H1 (cell line): Measurements from ENCODE around the gene CRCP. TPM values are rescaled to one million over a fixed set of nuclear protein-coding genes. Genes with fewer than 3 reads are reported as not detected.
A peak's percentile ranks its signal among the peaks of the same experiment; 100 is the strongest.

Experiments used
- CTCF ChIA-PET: fragments of 300-600 bp; sonication (Branson Sonifier 250); formaldehyde crosslinking; loops from one replicate; lab custom pipeline; 2021; ENCODE audit not compliant: partially characterized antibody; lab: Charles Lee
- POLR2A ChIA-PET: fragments of 300-600 bp; sonication (Branson Sonifier 250); formaldehyde crosslinking; loops from one replicate; lab custom pipeline; 2021; ENCODE audit warnings: inconsistent platforms; ENCODE audit not compliant: partially characterized antibody; lab: Charles Lee
- DNase-seq, 2 experiments: peaks; one replicate each; pipeline versions ENCODE4 v3.0.0 to v3.0.0-alpha.2; 2010 to 2022; ENCODE audit warnings: low spot score in 2 of 2, low read depth in 1 of 2, mixed read lengths in 1 of 2
- FAIRE-seq: peaks from 2 replicates; lab custom pipeline; 2011; peaks lifted over from hg19 to GRCh38; lab: Jason Lieb, UNC
- H2AFZ ChIP-seq: 2 replicates; pipeline ENCODE4 v1.8.1; 2012; ENCODE audit warnings: low read length, inconsistent platforms
- H2AK5ac ChIP-seq: 2 replicates; pipeline ENCODE4 v1.6.1; 2013; ENCODE audit warnings: low read depth, low read length
- H2BK120ac ChIP-seq: replicated peaks from 2 replicates; pipeline ENCODE3; 2013; ENCODE audit warnings: low read depth, low read length, inconsistent platforms
- H2BK12ac ChIP-seq: 2 replicates; pipeline ENCODE4 v1.6.1; 2013; ENCODE audit warnings: low read depth, low read length
- H2BK15ac ChIP-seq: 2 replicates; pipeline ENCODE4 v1.6.1; 2013; ENCODE audit warnings: low read length
- H2BK20ac ChIP-seq: 2 replicates; pipeline ENCODE4 v1.6.1; 2013; ENCODE audit warnings: low read length
- H2BK5ac ChIP-seq: 2 replicates; pipeline ENCODE4 v1.6.1; 2013; ENCODE audit warnings: low read depth, low read length
- H3K14ac ChIP-seq: 2 replicates; pipeline ENCODE4 v1.6.1; 2013; ENCODE audit warnings: inconsistent platforms; ENCODE audit not compliant: insufficient read length
- H3K18ac ChIP-seq: 2 replicates; pipeline ENCODE4 v1.6.1; 2013; ENCODE audit warnings: low read length; ENCODE audit errors: extremely low read depth
- H3K23ac ChIP-seq: 2 replicates; pipeline ENCODE4 v1.6.1; 2013; ENCODE audit warnings: inconsistent platforms; ENCODE audit not compliant: insufficient read length
- H3K23me2 ChIP-seq: 2 replicates; pipeline ENCODE4 v1.6.1; 2013; ENCODE audit warnings: low read depth, low read length
- H3K27ac ChIP-seq: 2 replicates; pipeline ENCODE4 v1.6.1; 2011; ENCODE audit warnings: low read depth, low read length, inconsistent platforms
- H3K27me3 ChIP-seq, 4 experiments: replicated peaks in 1 of 4; 1 replicate in 1 of 4; 2 replicates in 3 of 4; pipeline versions ENCODE4 v1.6.1 to v1.8.1; 2011 to 2013; ENCODE audit warnings: low read length in 3 of 4, mild to moderate bottlenecking in 3 of 4, inconsistent platforms in 2 of 4, mixed read lengths in 2 of 4, moderate library complexity in 1 of 4; ENCODE audit not compliant: control insufficient read depth in 3 of 4, insufficient read depth in 3 of 4; ENCODE audit errors: extremely low read depth in 1 of 4
- H3K36me3 ChIP-seq, 4 experiments: 2 replicates each; pipeline versions ENCODE4 v1.6.1 to v1.8.1; 2011 to 2013; ENCODE audit warnings: mild to moderate bottlenecking in 4 of 4, low read length in 3 of 4, moderate library complexity in 2 of 4, control low read depth in 1 of 4, inconsistent platforms in 1 of 4; ENCODE audit not compliant: insufficient read depth in 4 of 4, control insufficient read depth in 2 of 4
- H3K4ac ChIP-seq: replicated peaks from 2 replicates; pipeline ENCODE3; 2013; ENCODE audit warnings: low read length, low read depth, mixed read lengths, inconsistent platforms; ENCODE audit not compliant: insufficient read length
- H3K4me1 ChIP-seq, 4 experiments: replicated peaks in 1 of 4; 1 replicate in 1 of 4; 2 replicates in 3 of 4; pipeline versions ENCODE4 v1.6.1 to v1.8.1; 2011 to 2013; ENCODE audit warnings: low read length in 3 of 4, inconsistent platforms in 2 of 4, mixed read lengths in 1 of 4; ENCODE audit not compliant: insufficient read depth in 4 of 4, control insufficient read depth in 3 of 4
- H3K4me2 ChIP-seq, 2 experiments: 2 replicates each; pipeline versions ENCODE4 v1.6.1 to v1.8.1; 2011 to 2013; ENCODE audit warnings: low read depth in 2 of 2, low read length in 2 of 2, control low read depth in 1 of 2, inconsistent platforms in 1 of 2, mild to moderate bottlenecking in 1 of 2; ENCODE audit not compliant: insufficient read depth in 1 of 2
- H3K4me3 ChIP-seq, 4 experiments: fragments of 200-600, 300-600 bp in 1 of 4; sonication (generic), shearing (Covaris generic), sonication (Bioruptor Twin) in 1 of 4; 2 replicates each; pipeline versions ENCODE4 v1.5.1 to v1.8.1; 2011 to 2016; ENCODE audit warnings: low read length in 4 of 4, low read depth in 3 of 4, control low read depth in 2 of 4, inconsistent platforms in 2 of 4, mild to moderate bottlenecking in 2 of 4, mixed read lengths in 1 of 4, moderate library complexity in 1 of 4; ENCODE audit not compliant: insufficient read depth in 2 of 4; ENCODE audit errors: extremely low read depth in 1 of 4
- H3K56ac ChIP-seq: replicated peaks from 2 replicates; pipeline ENCODE3; 2013; ENCODE audit warnings: low read depth, mild to moderate bottlenecking, mixed read lengths, low read length, inconsistent platforms; ENCODE audit not compliant: insufficient read length
- H3K79me1 ChIP-seq: 2 replicates; pipeline ENCODE4 v1.6.1; 2013; ENCODE audit warnings: low read depth, low read length, control low read depth
- H3K79me2 ChIP-seq, 2 experiments: 2 replicates each; pipeline versions ENCODE4 v1.6.1 to v1.8.1; 2012 to 2013; ENCODE audit warnings: low read length in 2 of 2, mild to moderate bottlenecking in 2 of 2, inconsistent platforms in 1 of 2; ENCODE audit not compliant: insufficient read depth in 2 of 2, control insufficient read depth in 1 of 2
- H3K9ac ChIP-seq, 4 experiments: replicated peaks in 1 of 4; 1 replicate in 1 of 4; 2 replicates in 3 of 4; pipeline versions ENCODE4 v1.6.1 to v1.8.1; 2011 to 2013; ENCODE audit warnings: low read depth in 3 of 4, low read length in 3 of 4, control low read depth in 2 of 4, mild to moderate bottlenecking in 2 of 4, moderate library complexity in 2 of 4, inconsistent platforms in 1 of 4; ENCODE audit errors: extremely low read depth in 1 of 4
- H3K9me3 ChIP-seq, 2 experiments: 2 replicates each; pipeline versions ENCODE4 v1.6.1 to v1.8.1; 2012 to 2013; ENCODE audit warnings: mild to moderate bottlenecking in 2 of 2, moderate library complexity in 2 of 2, control low read depth in 1 of 2, inconsistent platforms in 1 of 2, low read depth in 1 of 2, low read length in 1 of 2, mixed read lengths in 1 of 2; ENCODE audit not compliant: insufficient read depth in 2 of 2
- H4K20me1 ChIP-seq, 2 experiments: replicated peaks in 1 of 2; 2 replicates each; pipeline versions ENCODE3 to v1.8.1; 2011 to 2013; ENCODE audit warnings: inconsistent platforms in 2 of 2, low read length in 2 of 2, mild to moderate bottlenecking in 1 of 2; ENCODE audit not compliant: insufficient read depth in 2 of 2, control insufficient read depth in 1 of 2
- H4K5ac ChIP-seq: 2 replicates; pipeline ENCODE4 v1.6.1; 2013; ENCODE audit warnings: low read length, low read depth, mixed read lengths, inconsistent platforms; ENCODE audit not compliant: insufficient read length
- H4K8ac ChIP-seq: 2 replicates; pipeline ENCODE4 v1.8.0; 2013; ENCODE audit warnings: mild to moderate bottlenecking, moderate library complexity, low read length, inconsistent platforms; ENCODE audit not compliant: insufficient read depth; ENCODE audit errors: extremely low read depth
- H4K91ac ChIP-seq: replicated peaks from 2 replicates; pipeline ENCODE3; 2013; ENCODE audit warnings: low read length, mixed read lengths, inconsistent platforms; ENCODE audit not compliant: insufficient read length
- GABPA ChIP-seq: IDR thresholded peaks from 2 replicates; pipeline ENCODE4 v1.6.1; 2011; ENCODE audit warnings: mild to moderate bottlenecking, low read length, moderate library complexity, borderline replicate concordance; ENCODE audit not compliant: insufficient read depth
- HDAC6 ChIP-seq: IDR thresholded peaks from one replicate; pipeline ENCODE4 v1.7.1; 2012; ENCODE audit warnings: low read depth, mild to moderate bottlenecking, inconsistent platforms, low read length, moderate library complexity
- KDM5A ChIP-seq: fragments of 200-600 bp; IDR thresholded peaks from 2 replicates; pipeline ENCODE4 v1.7.1; 2012; ENCODE audit warnings: mild to moderate bottlenecking, low read length, inconsistent platforms, mixed read lengths
- PHF8 ChIP-seq: fragments of 200-600 bp; sonication (generic); conservative IDR thresholded peaks from 2 replicates; pipeline ENCODE4 v1.7.1; 2012; ENCODE audit warnings: low read depth, mild to moderate bottlenecking, inconsistent platforms, low read length, moderate library complexity
- POU5F1 ChIP-seq: IDR thresholded peaks from 2 replicates; pipeline ENCODE4 v1.6.1; 2011; ENCODE audit warnings: low read depth, mild to moderate bottlenecking, low read length, moderate library complexity
- RNF2 ChIP-seq: fragments of 200-900, 300-1000 bp; sonication (generic); IDR thresholded peaks from 2 replicates; pipeline ENCODE4 v1.7.1; 2016; ENCODE audit warnings: borderline replicate concordance, low read depth, mild to moderate bottlenecking, antibody characterized with exemption, low read length; ENCODE audit not compliant: poor library complexity, severe bottlenecking; ENCODE audit errors: missing control alignments
- RXRA ChIP-seq: IDR thresholded peaks from 2 replicates; pipeline ENCODE4 v1.6.1; 2011; ENCODE audit warnings: low read depth, mild to moderate bottlenecking, low read length, moderate library complexity; ENCODE audit not compliant: insufficient read depth
- SAP30 ChIP-seq: fragments of 300-600 bp; sonication (generic); IDR thresholded peaks from 2 replicates; pipeline ENCODE4 v1.7.1; 2012; ENCODE audit warnings: low read length, moderate library complexity, mild to moderate bottlenecking, inconsistent platforms; ENCODE audit not compliant: insufficient read depth, insufficient replicate concordance
- SP4 ChIP-seq: IDR thresholded peaks from 2 replicates; pipeline ENCODE4 v1.6.1; 2012; ENCODE audit warnings: low read length, inconsistent platforms
- TAF1 ChIP-seq: IDR thresholded peaks from 2 replicates; pipeline ENCODE4 v1.6.1; 2011; ENCODE audit warnings: mild to moderate bottlenecking, low read depth, low read length
- WGBS, 2 experiments: shearing (Covaris generic) in 1 of 2; methylation state at CpG; one replicate each; pipeline versions ENCODE4 v1.1.6 to v1.1.7; 2013 to 2015; ENCODE audit warnings: low lambda C conversion rate in 2 of 2, mixed read lengths in 2 of 2, inconsistent platforms in 1 of 2, low coverage in 1 of 2, missing lambda C conversion rate in 1 of 2; ENCODE audit not compliant: insufficient replicate concordance in 2 of 2, insufficient coverage in 1 of 2, insufficient read length in 1 of 2; ENCODE audit errors: extremely low coverage in 1 of 2, missing lambda C conversion rate in 1 of 2; 5-methylcytosine and 5-hydroxymethylcytosine counted together
- polyA plus RNA-seq, 7 experiments: library from polyadenylated mRNA; depleted of rRNA in 3 of 7; stranded (reverse) in 5 of 7; unstranded in 2 of 7; fragments of >200 nt in 5 of 7; fragments of 200-250 nt in 2 of 7; gene quantifications; 1 replicate in 5 of 7; 2 replicates in 1 of 7; 4 replicates in 1 of 7; pipeline versions ENCODE4 v1.2.1 to v1.2.3, GENCODE V29; 2011 to 2013; ENCODE audit warnings: missing spikeins in 2 of 7, mixed read lengths in 2 of 7
- total RNA-seq: library from RNA; stranded (reverse); fragmentation: NEBNext Ultra II Directional; extraction: Animal tissue kit (Norgen Biotek cat#: 25700); gene quantifications from 2 replicates; pipeline ENCODE4 v1.2.1, GENCODE V29; 2021
- TF ChIP-seq, protein P1 (sequence below): IDR thresholded peaks from 2 replicates; pipeline ENCODE4 v1.6.1; 2012; ENCODE audit warnings: inconsistent platforms

CRCP gene
- total and polyA plus RNA-seq, 2 of the 8 experiments (the other 6 are each of a cell fraction or from before 2014, with no cell fraction given), result 15.0 to 29.3 TPM

DNA sequence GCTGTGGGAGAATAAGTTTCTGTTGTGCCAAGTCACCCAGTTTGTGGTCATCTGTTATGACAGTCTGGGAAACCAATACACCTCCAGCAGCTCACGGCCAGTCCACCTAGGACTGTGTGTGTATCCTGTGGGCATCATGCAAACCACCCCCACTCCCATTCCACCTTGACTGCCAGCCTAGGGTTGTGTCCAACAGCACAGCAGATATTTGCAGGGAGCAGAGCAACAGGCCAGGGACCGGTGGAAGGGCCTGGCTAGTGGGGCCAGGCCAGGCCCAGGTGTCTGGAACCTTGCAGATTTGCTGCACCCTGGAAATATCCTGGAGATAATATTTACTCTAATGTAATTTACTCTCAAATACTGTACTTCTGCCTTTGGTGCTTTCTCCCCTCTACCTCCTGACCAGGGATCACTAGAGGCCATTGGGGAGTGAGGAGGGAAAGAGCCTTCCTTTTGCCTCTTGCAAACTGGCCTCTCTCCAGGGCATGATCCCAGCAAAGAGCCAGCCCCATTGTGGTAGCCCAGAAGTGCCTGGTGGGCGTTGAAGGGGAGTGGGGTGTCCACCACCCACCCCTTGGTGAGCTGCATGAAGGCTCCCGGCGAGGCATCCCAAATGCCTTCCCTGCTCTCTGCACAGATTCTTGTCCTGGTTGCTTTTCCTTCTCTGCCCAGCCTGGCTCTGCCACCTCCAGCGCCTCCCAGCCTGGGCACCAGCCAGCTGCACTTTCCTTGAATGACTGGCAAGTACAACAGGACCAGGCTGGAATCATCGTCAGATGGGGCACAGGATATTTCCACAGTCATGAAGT, 75.3 kb downstream of the CRCP start:
- Histone ChIP-seq H3K18ac (no peak overlapping the region), H3K4me1 (no peaks in the 10 kb centered on the region), H3K14ac (no peak overlapping the region), H3K79me1 (no peaks in the 10 kb centered on the region), H3K4ac (no peak overlapping the region), H3K79me2 (no peaks in the 10 kb centered on the region), H2BK5ac (no peak overlapping the region), H4K8ac (0 out of 2 replicates have a peak overlapping the region, but pooled peaks have one; percentile 25), H3K36me3 (no peaks in the 10 kb centered on the region), H2BK12ac (no peak overlapping the region), H3K27ac (no peak overlapping the region), H4K91ac (no peak overlapping the region), H3K27me3 (no peaks in the 10 kb centered on the region), H2BK15ac (no peak overlapping the region), H3K23me2 (no peaks in the 10 kb centered on the region; the same call in 1 of the 2 replicates), H2BK120ac (no peak overlapping the region), H2AK5ac (no peak overlapping the region), H3K56ac (no peak overlapping the region), H3K9ac (no peak overlapping the region), H2BK20ac (no peak overlapping the region), H2AFZ (no peak overlapping the region), H3K9me3 (peaks cover 0 to 3% of the 10 kb centered on the region in 2 experiments; a peak in 1 of 4 replicates), H3K4me2 (no peak overlapping the region), H3K23ac (no peak overlapping the region), H3K4me3 (no peak overlapping the region), H4K20me1 (no peaks in the 10 kb centered on the region), H4K5ac (no peak overlapping the region)
- ChIA-PET POLR2A (interaction anchor here (0.7 kb wide), 1 partner anchor 213 kb away, joined by 3 read pairs; no protein-coding TSS in a partner anchor), CTCF (no interaction called here)
- DNase-seq (no peak), FAIRE-seq (no peak)
- WGBS, 2 experiments, result 91% methylated on average over 7 of the region's 7 CpGs; no CpG with 5 or more reads in 1 of the 2 experiments
- no peak for TF ChIP-seq GABPA
- TF ChIP-seq POU5F1, result no peak
- TF ChIP-seq PHF8, result no peak
- TF ChIP-seq RNF2, result no peak
- no peak for TF ChIP-seq SAP30
- no peak for TF ChIP-seq HDAC6
- TF ChIP-seq, protein P1, sequence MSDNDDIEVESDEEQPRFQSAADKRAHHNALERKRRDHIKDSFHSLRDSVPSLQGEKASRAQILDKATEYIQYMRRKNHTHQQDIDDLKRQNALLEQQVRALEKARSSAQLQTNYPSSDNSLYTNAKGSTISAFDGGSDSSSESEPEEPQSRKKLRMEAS, result no peak
- TF ChIP-seq KDM5A, result no peak
- no peak for TF ChIP-seq TAF1
- no peak for TF ChIP-seq SP4
- TF ChIP-seq RXRA, result no peak
